MV-4-11 (cell line): ENCODE data around the gene KRTAP5-7.
"Not testable (repeated sequence)": the region's sequence is repeated elsewhere in the genome, so short reads cannot be mapped to it uniquely, and the experiment has no call there.

Experiments used
- DNase-seq: peaks from one replicate; lab custom pipeline; 2025; lab: John Stamatoyannopoulos, UW

Gene KRTAP5-7

GRCh38 chr11:71558996-71559395, 31.9 kb downstream of the KRTAP5-7 start:
- no peak for DNase-seq

- DNase-seq, result no peak
These were observed 35.1 kb downstream of the KRTAP5-7 start for GRCh38 chr11:71562120-71562519.

GRCh38 chr11:71563406-71563805, 36.3 kb downstream of the KRTAP5-7 start:
- DNase-seq, result peak; percentile 62

GRCh38 chr11:71564430-71564829, 37.4 kb downstream of the KRTAP5-7 start:
- no peak for DNase-seq

- no peak for DNase-seq
These were observed 38.2 kb downstream of the KRTAP5-7 start, which contains the start of gene KRTAP5-10 for GRCh38 chr11:71565263-71565662. Gene KRTAP5-10 (plus strand): TSS chr11:71565563. CDS start chr11:71565588, 25 bp downstream.

- DNase-seq, result no peak
These were observed 39.1 kb downstream of the KRTAP5-7 start for GRCh38 chr11:71566081-71566620.

GRCh38 chr11:71566626-71567599, 39.8 kb downstream of the KRTAP5-7 start:
- DNase-seq, result not testable (repeated sequence)

GRCh38 chr11:71567633-71568032, 40.6 kb downstream of the KRTAP5-7 start:
- not testable (repeated sequence) for DNase-seq

GRCh38 chr11:71568704-71569349, 41.8 kb downstream of the KRTAP5-7 start:
- DNase-seq, result no peak

GRCh38 chr11:71571101-71571850, 44.2 kb downstream of the KRTAP5-7 start:
- not testable (repeated sequence) for DNase-seq

- no peak for DNase-seq
These were observed 45.7 kb downstream of the KRTAP5-7 start for GRCh38 chr11:71572811-71573210.

GRCh38 chr11:71574418-71574817, 47.4 kb downstream of the KRTAP5-7 start:
- no peak for DNase-seq

GRCh38 chr11:71575723-71576424, 48.8 kb downstream of the KRTAP5-7 start:
- no peak for DNase-seq

GRCh38 chr11:71576688-71577465, 49.8 kb downstream of the KRTAP5-7 start:
- not testable (repeated sequence) for DNase-seq

- no peak for DNase-seq
These were observed 50.5 kb downstream of the KRTAP5-7 start for GRCh38 chr11:71577469-71578004.
